H1 (cell line): ENCODE measurements around the gene IKZF2. TPM values are rescaled to one million over a fixed set of nuclear protein-coding genes. Genes with fewer than 3 reads are reported as not detected.

Experiments used
- CTCF ChIA-PET: fragments of 300-600 bp; sonication (Branson Sonifier 250); formaldehyde crosslinking; loops from one replicate; lab custom pipeline; 2021; ENCODE audit not compliant: partially characterized antibody; lab: Charles Lee
- POLR2A ChIA-PET: fragments of 300-600 bp; sonication (Branson Sonifier 250); formaldehyde crosslinking; loops from one replicate; lab custom pipeline; 2021; ENCODE audit warnings: inconsistent platforms; ENCODE audit not compliant: partially characterized antibody; lab: Charles Lee
- DNase-seq, 2 experiments: peaks; one replicate each; pipeline versions ENCODE4 v3.0.0 to v3.0.0-alpha.2; 2010 to 2022; ENCODE audit warnings: low spot score in 2 of 2, low read depth in 1 of 2, mixed read lengths in 1 of 2
- FAIRE-seq: peaks from 2 replicates; lab custom pipeline; 2011; peaks lifted over from hg19 to GRCh38; lab: Jason Lieb, UNC
- H2AFZ ChIP-seq: 2 replicates; pipeline ENCODE4 v1.8.1; 2012; ENCODE audit warnings: low read length, inconsistent platforms
- H2AK5ac ChIP-seq: 2 replicates; pipeline ENCODE4 v1.6.1; 2013; ENCODE audit warnings: low read depth, low read length
- H2BK120ac ChIP-seq: replicated peaks from 2 replicates; pipeline ENCODE3; 2013; ENCODE audit warnings: low read depth, low read length, inconsistent platforms
- H2BK12ac ChIP-seq: 2 replicates; pipeline ENCODE4 v1.6.1; 2013; ENCODE audit warnings: low read depth, low read length
- H2BK15ac ChIP-seq: 2 replicates; pipeline ENCODE4 v1.6.1; 2013; ENCODE audit warnings: low read length
- H2BK20ac ChIP-seq: 2 replicates; pipeline ENCODE4 v1.6.1; 2013; ENCODE audit warnings: low read length
- H2BK5ac ChIP-seq: 2 replicates; pipeline ENCODE4 v1.6.1; 2013; ENCODE audit warnings: low read depth, low read length
- H3K14ac ChIP-seq: 2 replicates; pipeline ENCODE4 v1.6.1; 2013; ENCODE audit warnings: inconsistent platforms; ENCODE audit not compliant: insufficient read length
- H3K18ac ChIP-seq: 2 replicates; pipeline ENCODE4 v1.6.1; 2013; ENCODE audit warnings: low read length; ENCODE audit errors: extremely low read depth
- H3K23ac ChIP-seq: 2 replicates; pipeline ENCODE4 v1.6.1; 2013; ENCODE audit warnings: inconsistent platforms; ENCODE audit not compliant: insufficient read length
- H3K23me2 ChIP-seq: 2 replicates; pipeline ENCODE4 v1.6.1; 2013; ENCODE audit warnings: low read depth, low read length
- H3K27ac ChIP-seq: 2 replicates; pipeline ENCODE4 v1.6.1; 2011; ENCODE audit warnings: low read depth, low read length, inconsistent platforms
- H3K27me3 ChIP-seq, 4 experiments: replicated peaks in 1 of 4; 1 replicate in 1 of 4; 2 replicates in 3 of 4; pipeline versions ENCODE4 v1.6.1 to v1.8.1; 2011 to 2013; ENCODE audit warnings: low read length in 3 of 4, mild to moderate bottlenecking in 3 of 4, inconsistent platforms in 2 of 4, mixed read lengths in 2 of 4, moderate library complexity in 1 of 4; ENCODE audit not compliant: control insufficient read depth in 3 of 4, insufficient read depth in 3 of 4; ENCODE audit errors: extremely low read depth in 1 of 4
- H3K36me3 ChIP-seq, 4 experiments: 2 replicates each; pipeline versions ENCODE4 v1.6.1 to v1.8.1; 2011 to 2013; ENCODE audit warnings: mild to moderate bottlenecking in 4 of 4, low read length in 3 of 4, moderate library complexity in 2 of 4, control low read depth in 1 of 4, inconsistent platforms in 1 of 4; ENCODE audit not compliant: insufficient read depth in 4 of 4, control insufficient read depth in 2 of 4
- H3K4ac ChIP-seq: replicated peaks from 2 replicates; pipeline ENCODE3; 2013; ENCODE audit warnings: low read length, low read depth, mixed read lengths, inconsistent platforms; ENCODE audit not compliant: insufficient read length
- H3K4me1 ChIP-seq, 4 experiments: replicated peaks in 1 of 4; 1 replicate in 1 of 4; 2 replicates in 3 of 4; pipeline versions ENCODE4 v1.6.1 to v1.8.1; 2011 to 2013; ENCODE audit warnings: low read length in 3 of 4, inconsistent platforms in 2 of 4, mixed read lengths in 1 of 4; ENCODE audit not compliant: insufficient read depth in 4 of 4, control insufficient read depth in 3 of 4
- H3K4me2 ChIP-seq, 2 experiments: 2 replicates each; pipeline versions ENCODE4 v1.6.1 to v1.8.1; 2011 to 2013; ENCODE audit warnings: low read depth in 2 of 2, low read length in 2 of 2, control low read depth in 1 of 2, inconsistent platforms in 1 of 2, mild to moderate bottlenecking in 1 of 2; ENCODE audit not compliant: insufficient read depth in 1 of 2
- H3K4me3 ChIP-seq, 4 experiments: fragments of 200-600, 300-600 bp in 1 of 4; sonication (generic), shearing (Covaris generic), sonication (Bioruptor Twin) in 1 of 4; 2 replicates each; pipeline versions ENCODE4 v1.5.1 to v1.8.1; 2011 to 2016; ENCODE audit warnings: low read length in 4 of 4, low read depth in 3 of 4, control low read depth in 2 of 4, inconsistent platforms in 2 of 4, mild to moderate bottlenecking in 2 of 4, mixed read lengths in 1 of 4, moderate library complexity in 1 of 4; ENCODE audit not compliant: insufficient read depth in 2 of 4; ENCODE audit errors: extremely low read depth in 1 of 4
- H3K56ac ChIP-seq: replicated peaks from 2 replicates; pipeline ENCODE3; 2013; ENCODE audit warnings: low read depth, mild to moderate bottlenecking, mixed read lengths, low read length, inconsistent platforms; ENCODE audit not compliant: insufficient read length
- H3K79me1 ChIP-seq: 2 replicates; pipeline ENCODE4 v1.6.1; 2013; ENCODE audit warnings: low read depth, low read length, control low read depth
- H3K79me2 ChIP-seq, 2 experiments: 2 replicates each; pipeline versions ENCODE4 v1.6.1 to v1.8.1; 2012 to 2013; ENCODE audit warnings: low read length in 2 of 2, mild to moderate bottlenecking in 2 of 2, inconsistent platforms in 1 of 2; ENCODE audit not compliant: insufficient read depth in 2 of 2, control insufficient read depth in 1 of 2
- H3K9ac ChIP-seq, 4 experiments: replicated peaks in 1 of 4; 1 replicate in 1 of 4; 2 replicates in 3 of 4; pipeline versions ENCODE4 v1.6.1 to v1.8.1; 2011 to 2013; ENCODE audit warnings: low read depth in 3 of 4, low read length in 3 of 4, control low read depth in 2 of 4, mild to moderate bottlenecking in 2 of 4, moderate library complexity in 2 of 4, inconsistent platforms in 1 of 4; ENCODE audit errors: extremely low read depth in 1 of 4
- H3K9me3 ChIP-seq, 2 experiments: 2 replicates each; pipeline versions ENCODE4 v1.6.1 to v1.8.1; 2012 to 2013; ENCODE audit warnings: mild to moderate bottlenecking in 2 of 2, moderate library complexity in 2 of 2, control low read depth in 1 of 2, inconsistent platforms in 1 of 2, low read depth in 1 of 2, low read length in 1 of 2, mixed read lengths in 1 of 2; ENCODE audit not compliant: insufficient read depth in 2 of 2
- H4K20me1 ChIP-seq, 2 experiments: replicated peaks in 1 of 2; 2 replicates each; pipeline versions ENCODE3 to v1.8.1; 2011 to 2013; ENCODE audit warnings: inconsistent platforms in 2 of 2, low read length in 2 of 2, mild to moderate bottlenecking in 1 of 2; ENCODE audit not compliant: insufficient read depth in 2 of 2, control insufficient read depth in 1 of 2
- H4K5ac ChIP-seq: 2 replicates; pipeline ENCODE4 v1.6.1; 2013; ENCODE audit warnings: low read length, low read depth, mixed read lengths, inconsistent platforms; ENCODE audit not compliant: insufficient read length
- H4K8ac ChIP-seq: 2 replicates; pipeline ENCODE4 v1.8.0; 2013; ENCODE audit warnings: mild to moderate bottlenecking, moderate library complexity, low read length, inconsistent platforms; ENCODE audit not compliant: insufficient read depth; ENCODE audit errors: extremely low read depth
- H4K91ac ChIP-seq: replicated peaks from 2 replicates; pipeline ENCODE3; 2013; ENCODE audit warnings: low read length, mixed read lengths, inconsistent platforms; ENCODE audit not compliant: insufficient read length
- BACH1 ChIP-seq: IDR thresholded peaks from 2 replicates; pipeline ENCODE4 v1.6.1; 2012; ENCODE audit warnings: low read length, improper control_type of control experiment
- CBX8 ChIP-seq: fragments of 300-800, 300-1000 bp; sonication (generic); IDR thresholded peaks from 2 replicates; pipeline ENCODE4 v1.7.1; 2016; ENCODE audit warnings: low read depth, low read length, borderline replicate concordance
- CREB1 ChIP-seq: IDR thresholded peaks from 2 replicates; pipeline ENCODE4 v1.6.1; 2012; ENCODE audit warnings: inconsistent platforms
- EGR1 ChIP-seq: IDR thresholded peaks from 2 replicates; pipeline ENCODE4 v1.6.1; 2011; ENCODE audit warnings: low read depth, low read length, borderline replicate concordance
- JUN ChIP-seq: IDR thresholded peaks from 2 replicates; pipeline ENCODE4 v1.6.1; 2011; ENCODE audit warnings: low read depth, mild to moderate bottlenecking, improper control_type of control experiment, low read length
- KDM1A ChIP-seq: fragments of 200-600, 300-600 bp; sonication (generic); IDR thresholded peaks from 2 replicates; pipeline ENCODE4 v1.7.1; 2016; ENCODE audit warnings: mild to moderate bottlenecking, low read length, borderline replicate concordance
- KDM4A ChIP-seq: IDR thresholded peaks from one replicate; pipeline ENCODE4 v1.7.1; 2012; ENCODE audit warnings: low read depth, mild to moderate bottlenecking, moderate library complexity, low read length, inconsistent platforms; ENCODE audit not compliant: severe bottlenecking
- POLR2AphosphoS5 ChIP-seq: IDR thresholded peaks from 2 replicates; pipeline ENCODE4 v1.6.1; 2011; ENCODE audit warnings: low read depth, low read length
- RBBP5 ChIP-seq: IDR thresholded peaks from 2 replicates; pipeline ENCODE4 v1.7.1; 2012; ENCODE audit warnings: low read depth, mild to moderate bottlenecking, inconsistent platforms, low read length, moderate library complexity, borderline replicate concordance
- SP2 ChIP-seq: IDR thresholded peaks from 2 replicates; pipeline ENCODE4 v1.6.1; 2012; ENCODE audit warnings: mild to moderate bottlenecking, low read length, inconsistent platforms
- TAF1 ChIP-seq: IDR thresholded peaks from 2 replicates; pipeline ENCODE4 v1.6.1; 2011; ENCODE audit warnings: mild to moderate bottlenecking, low read depth, low read length
- TBP ChIP-seq: IDR thresholded peaks from 2 replicates; pipeline ENCODE4 v1.6.1; 2011; ENCODE audit warnings: low read depth, low read length, improper control_type of control experiment
- WGBS, 2 experiments: shearing (Covaris generic) in 1 of 2; methylation state at CpG; one replicate each; pipeline versions ENCODE4 v1.1.6 to v1.1.7; 2013 to 2015; ENCODE audit warnings: low lambda C conversion rate in 2 of 2, mixed read lengths in 2 of 2, inconsistent platforms in 1 of 2, low coverage in 1 of 2, missing lambda C conversion rate in 1 of 2; ENCODE audit not compliant: insufficient replicate concordance in 2 of 2, insufficient coverage in 1 of 2, insufficient read length in 1 of 2; ENCODE audit errors: extremely low coverage in 1 of 2, missing lambda C conversion rate in 1 of 2; 5-methylcytosine and 5-hydroxymethylcytosine counted together
- polyA plus RNA-seq, 7 experiments: library from polyadenylated mRNA; depleted of rRNA in 3 of 7; stranded (reverse) in 5 of 7; unstranded in 2 of 7; fragments of >200 nt in 5 of 7; fragments of 200-250 nt in 2 of 7; gene quantifications; 1 replicate in 5 of 7; 2 replicates in 1 of 7; 4 replicates in 1 of 7; pipeline versions ENCODE4 v1.2.1 to v1.2.3, GENCODE V29; 2011 to 2013; ENCODE audit warnings: missing spikeins in 2 of 7, mixed read lengths in 2 of 7
- total RNA-seq: library from RNA; stranded (reverse); fragmentation: NEBNext Ultra II Directional; extraction: Animal tissue kit (Norgen Biotek cat#: 25700); gene quantifications from 2 replicates; pipeline ENCODE4 v1.2.1, GENCODE V29; 2021

IKZF2 gene
- total and polyA plus RNA-seq, 2 of the 8 experiments (the other 6 are each of a cell fraction or from before 2014, with no cell fraction given), result 1.7 to 4.4 TPM

DNA sequence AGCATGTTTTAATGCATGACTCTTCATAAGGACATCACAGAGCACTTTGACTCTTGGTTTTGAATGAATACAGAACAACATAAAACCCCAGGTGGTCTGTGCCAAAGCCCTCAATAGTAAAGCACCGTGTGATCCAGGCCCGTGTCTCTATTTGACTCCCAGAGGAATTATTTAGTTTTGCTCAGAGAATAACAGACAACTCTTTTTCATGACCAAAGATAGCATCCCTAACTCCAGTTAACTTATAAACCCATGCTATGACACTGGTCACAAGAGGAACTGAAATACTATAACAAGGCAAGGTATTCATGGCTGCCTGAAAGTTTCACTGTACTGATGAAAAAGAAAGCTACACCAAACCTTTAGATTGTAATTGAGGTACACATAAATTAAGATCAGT is 128.4 kb downstream of the IKZF2 start:
- no peak for DNase-seq
- no peak overlapping the region for H2AFZ ChIP-seq
- no peaks in the 10 kb centered on the region for H3K9me3 ChIP-seq
- no peak overlapping the region for H2BK15ac ChIP-seq
- no peak overlapping the region for H2BK5ac ChIP-seq
- no peak overlapping the region for H3K9ac ChIP-seq
- no peaks in the 10 kb centered on the region for H3K79me1 ChIP-seq
- ChIA-PET CTCF (no interaction called here), POLR2A (no interaction called here)
- no peak overlapping the region for H3K4me2 ChIP-seq
- no peaks in the 10 kb centered on the region for H3K79me2 ChIP-seq
- no peak overlapping the region for H3K4me3 ChIP-seq
- H4K8ac ChIP-seq, result no peak overlapping the region
- no peak overlapping the region for H2BK120ac ChIP-seq
- H3K27me3 ChIP-seq, result no peaks in the 10 kb centered on the region
- no peak overlapping the region for H3K14ac ChIP-seq
- H4K20me1 ChIP-seq, result no peaks in the 10 kb centered on the region
- H3K18ac ChIP-seq, result no peak overlapping the region
- no peak overlapping the region for H4K5ac ChIP-seq
- no peaks in the 10 kb centered on the region for H3K4me1 ChIP-seq
- H3K23me2 ChIP-seq, result no peaks in the 10 kb centered on the region
- no peak overlapping the region for H2BK20ac ChIP-seq
- H3K23ac ChIP-seq, result no peak overlapping the region
- no peak for FAIRE-seq
- H4K91ac ChIP-seq, result no peak overlapping the region
- no peak overlapping the region for H3K4ac ChIP-seq
- WGBS, 2 experiments, result 77% methylated on average over 2 of the region's 2 CpGs; no CpG with 5 or more reads in 1 of the 2 experiments
- H2AK5ac ChIP-seq, result no peak overlapping the region
- no peak overlapping the region for H3K27ac ChIP-seq
- no peak overlapping the region for H3K56ac ChIP-seq
- no peak overlapping the region for H2BK12ac ChIP-seq
- H3K36me3 ChIP-seq, result no peaks in the 10 kb centered on the region
- TF ChIP-seq TAF1 (no peak), EGR1 (no peak), SP2 (no peak), POLR2AphosphoS5 (no peak), BACH1 (no peak), RBBP5 (no peak), KDM1A (no peak), CBX8 (no peak), JUN (no peak), CREB1 (no peak), TBP (no peak), KDM4A (no peak)
